ENCODE data around the gene ATG10. TPM values are rescaled to one million over a fixed set of nuclear protein-coding genes. Genes with fewer than 3 reads are reported as not detected.
"Not testable (repeated sequence)": the region's sequence is repeated elsewhere in the genome, so short reads cannot be mapped to it uniquely, and the experiment has no call there.

ATG10 gene
- total RNA-seq, 2 donors from 2014 or later, result 3.2 to 16.7 TPM

DNA sequence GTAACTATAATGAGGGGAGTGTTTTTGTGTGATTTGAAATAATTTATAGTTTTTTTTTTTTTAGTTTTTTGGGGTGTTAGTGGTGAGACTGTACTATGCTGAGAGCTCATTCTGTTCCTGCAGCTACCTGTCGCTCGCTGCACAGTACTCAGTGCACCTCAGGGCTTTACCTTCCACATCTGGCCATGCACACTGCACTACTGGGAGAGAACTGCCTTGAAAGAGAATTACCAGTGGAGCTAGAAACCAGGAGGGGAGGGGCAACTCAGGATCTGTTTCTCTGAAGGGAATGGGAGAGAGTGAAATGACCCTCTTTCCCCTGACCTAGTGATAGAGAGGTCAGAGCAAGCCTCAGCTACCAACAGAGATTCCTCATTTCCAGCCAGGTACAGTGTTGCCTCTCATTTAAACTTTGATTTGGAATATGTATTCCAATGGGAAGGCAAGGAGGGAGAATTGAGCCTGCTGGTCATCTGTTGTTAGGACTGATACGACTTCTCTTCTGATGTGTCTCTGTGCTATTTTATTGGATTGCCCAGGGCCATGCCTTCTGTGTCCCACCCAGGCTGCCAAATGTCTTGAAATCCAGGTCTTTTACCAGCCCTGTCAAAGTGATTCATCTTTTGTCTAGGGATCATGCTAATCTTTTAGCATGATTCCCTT lies 8.9 kb downstream of the ATG10 start:
- Histone ChIP-seq H3K9me3 (no peaks in the 10 kb centered on the region), H3K27me3 (replicated peaks; ENCODE audit: insufficient read depth) (no peaks in the 10 kb centered on the region), H3K4me1 (replicated peaks) (no peaks in the 10 kb centered on the region), H3K27ac (no peak overlapping the region), H3K4me3 (no peak overlapping the region), H3K36me3 (no peaks in the 10 kb centered on the region)
- TF ChIP-seq CTCF (IDR thresholded peaks at IDR 0.05) (no peak), POLR2A (IDR thresholded peaks at IDR 0.05) (no peak), POLR2AphosphoS5 (IDR thresholded peaks at IDR 0.05) (no peak)
- no peak for DNase-seq (ENCODE audit: low spot score)
- intact Hi-C loops (cut with DNase I), result no loop called here
- 80% methylated on average over 3 of the region's 3 CpGs for WGBS

DNA sequence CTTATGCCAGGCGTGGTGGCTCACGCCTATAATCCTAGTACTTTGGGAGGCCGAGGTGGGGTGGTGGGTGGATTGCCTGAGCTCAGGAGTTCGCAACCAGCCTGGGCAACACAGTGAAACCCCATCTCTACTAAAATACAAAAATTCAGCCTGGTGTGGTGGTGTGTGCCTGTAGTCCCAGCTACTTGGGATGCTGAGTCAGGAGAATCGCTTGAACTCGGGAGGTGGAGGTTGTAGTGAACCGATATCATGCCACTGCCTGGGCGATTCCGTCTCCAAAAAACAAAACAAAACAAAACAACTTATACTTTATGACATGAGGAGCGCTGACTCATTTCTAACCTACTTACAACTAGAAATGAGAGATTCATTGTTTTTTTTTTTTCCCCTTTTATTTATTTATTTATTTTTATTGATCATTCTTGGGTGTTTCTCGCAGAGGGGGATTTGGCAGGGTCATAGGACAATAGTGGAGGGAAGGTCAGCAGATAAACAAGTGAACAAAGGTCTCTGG lies 10.4 kb downstream of the ATG10 start:
- WGBS, result 96% methylated on average over 11 of the region's 11 CpGs
- H3K9me3 ChIP-seq; H3K27me3 ChIP-seq (replicated peaks; ENCODE audit: insufficient read depth); DNase-seq (ENCODE audit: low spot score); intact Hi-C loops (cut with DNase I); H3K27ac ChIP-seq; H3K36me3 ChIP-seq; H3K4me3 ChIP-seq; H3K4me1 ChIP-seq (replicated peaks): not testable (repeated sequence)

DNA sequence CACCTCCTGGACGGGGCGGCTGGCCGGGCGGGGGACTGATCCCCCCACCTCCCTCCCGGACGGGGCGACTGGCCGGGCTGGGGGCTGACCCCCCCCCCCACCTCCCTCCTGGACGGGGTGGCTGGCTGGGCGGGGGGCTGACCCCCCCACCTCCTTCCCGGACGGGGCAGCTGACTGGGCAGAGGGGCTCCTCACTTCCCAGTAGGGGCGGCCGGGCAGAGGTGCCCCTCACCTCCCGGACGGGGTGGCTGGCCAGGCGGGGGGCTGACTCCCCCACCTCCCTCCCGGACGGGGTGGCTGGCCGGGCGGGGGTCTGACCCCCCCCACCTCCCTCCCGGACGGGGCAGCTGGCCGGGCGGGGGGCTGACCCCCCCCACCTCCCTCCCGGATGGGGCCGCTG lies 11.3 kb downstream of the ATG10 start:
- H3K4me1 ChIP-seq (replicated peaks); intact Hi-C loops (cut with DNase I); H3K36me3 ChIP-seq; H3K27ac ChIP-seq; H3K9me3 ChIP-seq; H3K27me3 ChIP-seq (replicated peaks; ENCODE audit: insufficient read depth); DNase-seq (ENCODE audit: low spot score); H3K4me3 ChIP-seq: not testable (repeated sequence)
- WGBS, result no CpG with 5 or more reads among the region's 27 CpGs

- H3K4me3 ChIP-seq; H3K9me3 ChIP-seq; H3K36me3 ChIP-seq; H3K27ac ChIP-seq; H3K27me3 ChIP-seq (replicated peaks; ENCODE audit: insufficient read depth); H3K4me1 ChIP-seq (replicated peaks); DNase-seq (ENCODE audit: low spot score); intact Hi-C loops (cut with DNase I): not testable (repeated sequence)
- WGBS, result 98% methylated on average over 17 of the region's 30 CpGs
Observed at GRCh38 chr5:81983563-81983962, 11.7 kb downstream of the ATG10 start.

DNA sequence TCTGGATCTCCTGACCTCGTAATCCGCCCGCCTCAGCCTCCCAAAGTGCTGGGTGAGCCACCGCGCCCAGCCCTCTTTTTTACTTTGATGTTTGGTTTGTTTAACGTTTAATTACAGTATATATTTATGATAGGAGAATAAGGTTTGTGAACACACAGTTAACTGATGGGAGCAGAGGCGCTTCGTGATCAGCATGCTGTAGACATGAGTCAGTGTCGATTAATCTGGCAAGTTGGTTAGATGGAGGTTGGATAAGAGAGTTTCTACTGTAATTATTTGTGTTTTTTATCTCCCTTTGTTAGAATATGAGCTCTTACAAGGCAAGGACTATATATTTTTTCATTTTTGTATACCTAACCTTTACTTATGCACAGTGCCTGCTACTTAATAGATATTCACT lies 14.3 kb downstream of the ATG10 start:
- Histone ChIP-seq H3K4me3 (no peak overlapping the region), H3K27ac (no peak overlapping the region), H3K27me3 (replicated peaks; ENCODE audit: insufficient read depth) (no peaks in the 10 kb centered on the region), H3K4me1 (replicated peaks) (no peaks in the 10 kb centered on the region), H3K9me3 (no peaks in the 10 kb centered on the region), H3K36me3 (no peaks in the 10 kb centered on the region)
- 89% methylated on average over 9 of the region's 9 CpGs for WGBS
- intact Hi-C loops (cut with DNase I), result no loop called here
- DNase-seq (ENCODE audit: low spot score), result no peak
- no peak for TF ChIP-seq CTCF (IDR thresholded peaks at IDR 0.05)
- TF ChIP-seq POLR2AphosphoS5 (IDR thresholded peaks at IDR 0.05), result no peak
- no peak for TF ChIP-seq POLR2A (IDR thresholded peaks at IDR 0.05)

DNA sequence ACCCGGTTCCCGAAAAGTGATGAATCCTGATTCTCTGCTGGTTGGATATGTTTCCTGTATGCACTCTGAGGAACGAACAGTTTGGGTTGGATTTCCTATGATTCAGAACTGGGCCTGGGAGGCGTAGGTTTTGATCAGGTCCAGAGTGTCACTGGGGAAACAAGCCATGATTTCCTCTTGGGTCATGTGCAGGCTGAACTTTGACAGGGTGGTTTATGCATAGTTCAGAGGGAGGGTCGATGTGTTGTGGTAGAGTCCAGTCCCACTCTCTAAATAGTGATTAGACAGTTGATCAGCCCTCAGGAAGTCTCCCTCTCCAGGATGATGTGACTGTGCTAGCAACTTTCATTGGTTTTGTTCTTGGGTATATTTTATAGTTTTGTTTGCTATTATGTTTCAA lies 17.4 kb downstream of the ATG10 start:
- no peaks in the 10 kb centered on the region for H3K27me3 ChIP-seq (replicated peaks; ENCODE audit: insufficient read depth)
- no peak overlapping the region for H3K27ac ChIP-seq
- intact Hi-C loops (cut with DNase I), result no loop called here
- H3K4me3 ChIP-seq, result no peak overlapping the region
- no peaks in the 10 kb centered on the region for H3K9me3 ChIP-seq
- H3K36me3 ChIP-seq, result no peaks in the 10 kb centered on the region
- WGBS, result 87% methylated on average over 5 of the region's 5 CpGs
- no peak for TF ChIP-seq POLR2A (IDR thresholded peaks at IDR 0.05)
- TF ChIP-seq POLR2AphosphoS5 (IDR thresholded peaks at IDR 0.05), result no peak
- H3K4me1 ChIP-seq (replicated peaks), result no peaks in the 10 kb centered on the region
- no peak for DNase-seq (ENCODE audit: low spot score)

GRCh38 chr5:81994679-81995078 lies 22.9 kb downstream of the ATG10 start:
- H3K4me1 ChIP-seq (replicated peaks), result no peaks in the 10 kb centered on the region
- H3K4me3 ChIP-seq, result no peak overlapping the region
- H3K27ac ChIP-seq, result no peak overlapping the region
- no peaks in the 10 kb centered on the region for H3K9me3 ChIP-seq
- H3K27me3 ChIP-seq (replicated peaks; ENCODE audit: insufficient read depth), result no peaks in the 10 kb centered on the region
- H3K36me3 ChIP-seq, result no peaks in the 10 kb centered on the region
- 93% methylated on average over 1 of the region's 1 CpG for WGBS
- no peak for TF ChIP-seq POLR2A (IDR thresholded peaks at IDR 0.05)
- no peak for TF ChIP-seq CTCF (IDR thresholded peaks at IDR 0.05)
- TF ChIP-seq POLR2AphosphoS5 (IDR thresholded peaks at IDR 0.05), result no peak
- intact Hi-C loops (cut with DNase I), result no loop called here
- no peak for DNase-seq (ENCODE audit: low spot score)

Data from prostate gland (tissue), 2 donors.